OCI-M1 (cell line): ENCODE data around the gene JARID2.

ENCODE experiments used
- DNase-seq: peaks from one replicate; lab custom pipeline; 2025; lab: John Stamatoyannopoulos, UW

Gene JARID2

GRCh38 chr6:15421945-15422733, 176.3 kb downstream of the JARID2 start:
- DNase-seq, result no peak

GRCh38 chr6:15423286-15423993, 177.6 kb downstream of the JARID2 start:
- no peak for DNase-seq

- no peak for DNase-seq
Measured at GRCh38 chr6:15425947-15426346, 180.1 kb downstream of the JARID2 start.

GRCh38 chr6:15426395-15426794, 180.5 kb downstream of the JARID2 start:
- no peak for DNase-seq

- no peak for DNase-seq
Measured at GRCh38 chr6:15426901-15427300, 181.0 kb downstream of the JARID2 start.

GRCh38 chr6:15427331-15428070, 181.6 kb downstream of the JARID2 start:
- peak; percentile 51 for DNase-seq

GRCh38 chr6:15429141-15430110, 183.6 kb downstream of the JARID2 start:
- peak; percentile 48 for DNase-seq

- no peak for DNase-seq
Measured at GRCh38 chr6:15430186-15430585, 184.3 kb downstream of the JARID2 start.

GRCh38 chr6:15430931-15431405, 185.1 kb downstream of the JARID2 start:
- no peak for DNase-seq

GRCh38 chr6:15431762-15432483, 186.1 kb downstream of the JARID2 start:
- no peak for DNase-seq

GRCh38 chr6:15433511-15433861, 187.6 kb downstream of the JARID2 start:
- no peak for DNase-seq

GRCh38 chr6:15434263-15434662, 188.4 kb downstream of the JARID2 start:
- peak; percentile 75 for DNase-seq

- no peak for DNase-seq
Measured at GRCh38 chr6:15434823-15435380, 189.0 kb downstream of the JARID2 start.

GRCh38 chr6:15435468-15435867, 189.6 kb downstream of the JARID2 start:
- DNase-seq, result no peak

GRCh38 chr6:15436451-15436850, 190.6 kb downstream of the JARID2 start:
- DNase-seq, result no peak

- no peak for DNase-seq
Measured at GRCh38 chr6:15437090-15437635, 191.3 kb downstream of the JARID2 start.

- no peak for DNase-seq
Measured at GRCh38 chr6:15439410-15440025, 193.6 kb downstream of the JARID2 start.

GRCh38 chr6:15440040-15440439, 194.2 kb downstream of the JARID2 start:
- no peak for DNase-seq

- DNase-seq, result peak; percentile 88
Measured at GRCh38 chr6:15441215-15441868, 195.5 kb downstream of the JARID2 start.
